Stomach smooth muscle (tissue), 2 donors: Measurements from ENCODE around the gene TGM6.

Experiments used
- H3K27ac ChIP-seq: one replicate; pipeline ENCODE4 v1.7.0; 2013; ENCODE audit warnings: mild to moderate bottlenecking, low read length, inconsistent platforms
- H3K27me3 ChIP-seq, 2 donors: one replicate each; pipeline ENCODE4 v1.7.0; 2013; ENCODE audit warnings: low read length in 2 of 2; ENCODE audit not compliant: insufficient read depth in 2 of 2, control insufficient read depth in 1 of 2
- H3K36me3 ChIP-seq, 2 donors: one replicate each; pipeline ENCODE4 v1.7.0; 2013; ENCODE audit warnings: low read length in 2 of 2; ENCODE audit not compliant: control insufficient read depth in 2 of 2, insufficient read depth in 2 of 2
- H3K4me1 ChIP-seq: one replicate; pipeline ENCODE4 v1.7.0; 2013; ENCODE audit warnings: low read length; ENCODE audit not compliant: control insufficient read depth, insufficient read depth
- H3K4me3 ChIP-seq, 2 donors: one replicate each; pipeline ENCODE4 v1.7.0; 2013; ENCODE audit warnings: low read length in 2 of 2
- H3K9ac ChIP-seq, 2 donors: one replicate each; pipeline ENCODE4 v1.7.0; 2013; ENCODE audit warnings: low read length in 2 of 2, mild to moderate bottlenecking in 1 of 2
- H3K9me3 ChIP-seq, 2 donors: one replicate each; pipeline ENCODE4 v1.7.0; 2013; ENCODE audit warnings: low read length in 2 of 2; ENCODE audit not compliant: control insufficient read depth in 2 of 2
- donor health status: healthy.
- donor health status: Pancreatic carcinoma.

TGM6 gene

GRCh38 chr20:2380601-2381000, at the start of gene TGM6:
TSS of gene TGM6 (plus strand) at chr20:2380901. CDS start at chr20:2380969, 68 bp downstream.
- no peaks in the 10 kb centered on the region for H3K36me3 ChIP-seq
- no peak within 1 kb of the TSS for H3K9ac ChIP-seq
- no peaks in the 10 kb centered on the region for H3K4me1 ChIP-seq
- no peak within 1 kb of the TSS for H3K4me3 ChIP-seq
- H3K27me3 ChIP-seq: peaks cover 0 to 4% of the 10 kb centered on the region in 2 donors
- no peak within 1 kb of the TSS for H3K27ac ChIP-seq
- H3K9me3 ChIP-seq: no peaks in the 10 kb centered on the region

GRCh38 chr20:2331106-2331505, 49.6 kb upstream of the TGM6 start:
- Histone ChIP-seq H3K9ac (no peak overlapping the region), H3K27me3 (peaks cover 0 to 3% of the 10 kb centered on the region in 2 donors), H3K4me1 (no peaks in the 10 kb centered on the region), H3K27ac (no peak overlapping the region), H3K36me3 (no peaks in the 10 kb centered on the region), H3K4me3 (no peak overlapping the region), H3K9me3 (no peaks in the 10 kb centered on the region)

- Histone ChIP-seq H3K36me3 (no peaks in the 10 kb centered on the region), H3K4me1 (no peaks in the 10 kb centered on the region), H3K9ac (no peak overlapping the region), H3K27me3 (peaks cover 0 to 3% of the 10 kb centered on the region in 2 donors), H3K4me3 (no peak overlapping the region), H3K9me3 (no peaks in the 10 kb centered on the region), H3K27ac (no peak overlapping the region)
Measured at GRCh38 chr20:2331901-2332565, 48.7 kb upstream of the TGM6 start.

GRCh38 chr20:2332711-2333110, 48.0 kb upstream of the TGM6 start:
- Histone ChIP-seq H3K36me3 (no peaks in the 10 kb centered on the region), H3K27me3 (peaks cover 0 to 3% of the 10 kb centered on the region in 2 donors), H3K4me3 (no peak overlapping the region), H3K9me3 (no peaks in the 10 kb centered on the region), H3K27ac (no peak overlapping the region), H3K9ac (no peak overlapping the region), H3K4me1 (no peaks in the 10 kb centered on the region)

GRCh38 chr20:2333821-2334220, 46.9 kb upstream of the TGM6 start:
- Histone ChIP-seq H3K27me3 (peaks cover 0 to 3% of the 10 kb centered on the region in 2 donors), H3K4me1 (no peaks in the 10 kb centered on the region), H3K9me3 (no peaks in the 10 kb centered on the region), H3K4me3 (no peak overlapping the region), H3K9ac (no peak overlapping the region), H3K27ac (no peak overlapping the region), H3K36me3 (no peaks in the 10 kb centered on the region)

- H3K27me3 ChIP-seq: no peaks in the 10 kb centered on the region
- no peak overlapping the region for H3K9ac ChIP-seq
- H3K9me3 ChIP-seq: no peaks in the 10 kb centered on the region
- H3K27ac ChIP-seq: no peak overlapping the region
- H3K4me3 ChIP-seq: no peak overlapping the region
- no peaks in the 10 kb centered on the region for H3K36me3 ChIP-seq
- no peaks in the 10 kb centered on the region for H3K4me1 ChIP-seq
Measured at GRCh38 chr20:2335096-2335870, 45.4 kb upstream of the TGM6 start.

GRCh38 chr20:2336471-2336870, 44.2 kb upstream of the TGM6 start:
- H3K4me1 ChIP-seq: no peaks in the 10 kb centered on the region
- no peak overlapping the region for H3K4me3 ChIP-seq
- H3K9me3 ChIP-seq: no peaks in the 10 kb centered on the region
- no peak overlapping the region for H3K9ac ChIP-seq
- H3K27me3 ChIP-seq: no peaks in the 10 kb centered on the region
- no peaks in the 10 kb centered on the region for H3K36me3 ChIP-seq
- no peak overlapping the region for H3K27ac ChIP-seq

GRCh38 chr20:2337142-2337541, 43.6 kb upstream of the TGM6 start:
- Histone ChIP-seq H3K27me3 (no peaks in the 10 kb centered on the region), H3K9ac (no peak overlapping the region), H3K36me3 (no peaks in the 10 kb centered on the region), H3K9me3 (no peaks in the 10 kb centered on the region), H3K4me1 (no peaks in the 10 kb centered on the region), H3K4me3 (no peak overlapping the region), H3K27ac (no peak overlapping the region)

- Histone ChIP-seq H3K4me3 (no peak overlapping the region), H3K27me3 (peaks cover 0 to 2% of the 10 kb centered on the region in 2 donors), H3K36me3 (no peaks in the 10 kb centered on the region), H3K9ac (no peak overlapping the region), H3K4me1 (no peaks in the 10 kb centered on the region), H3K9me3 (no peaks in the 10 kb centered on the region), H3K27ac (no peak overlapping the region)
Measured at GRCh38 chr20:2338411-2339066, 42.2 kb upstream of the TGM6 start.

- H3K4me3 ChIP-seq: no peak overlapping the region
Measured at GRCh38 chr20:2340136-2340535, 40.6 kb upstream of the TGM6 start.

More at GRCh38 chr20:2340136-2340535, 40.6 kb upstream of the TGM6 start:
- Histone ChIP-seq H3K9ac (no peak overlapping the region), H3K9me3 (no peaks in the 10 kb centered on the region), H3K27ac (no peak overlapping the region), H3K36me3 (no peaks in the 10 kb centered on the region), H3K4me1 (no peaks in the 10 kb centered on the region), H3K27me3 (peaks cover 0 to 2% of the 10 kb centered on the region in 2 donors)
